Loucy (cell line): ENCODE results near the gene RSPO1.

Source experiments
- H2AFZ ChIP-seq: fragments of 200-600 bp; sonication (generic); 2 replicates; pipeline ENCODE4 v1.6.0; 2016; ENCODE audit warnings: antibody characterized with exemption, mild to moderate bottlenecking, low read length, moderate library complexity
- H3F3A ChIP-seq: fragments of 200-600 bp; 2 replicates; pipeline ENCODE4 v1.6.0; 2016; ENCODE audit warnings: antibody characterized with exemption, low read depth, mild to moderate bottlenecking
- H3K27me3 ChIP-seq: fragments of 200-600 bp; sonication (generic); 2 replicates; pipeline ENCODE4 v1.6.1; 2014; ENCODE audit warnings: low read length, mild to moderate bottlenecking; ENCODE audit not compliant: insufficient read depth, poor library complexity, severe bottlenecking
- H3K36me3 ChIP-seq: fragments of 200-600 bp; sonication (generic); 2 replicates; pipeline ENCODE4 v1.6.1; 2016; ENCODE audit warnings: low read length; ENCODE audit not compliant: insufficient read depth
- H3K4me1 ChIP-seq: fragments of 200-600 bp; sonication (generic); 2 replicates; pipeline ENCODE4 v1.5.1; 2014; ENCODE audit warnings: low read length, mild to moderate bottlenecking; ENCODE audit not compliant: insufficient read depth, poor library complexity, severe bottlenecking
- H3K4me2 ChIP-seq: fragments of 200-600 bp; sonication (generic); 2 replicates; pipeline ENCODE4 v1.6.0; 2014; ENCODE audit warnings: antibody characterized with exemption, low read length, low read depth, mild to moderate bottlenecking; ENCODE audit not compliant: poor library complexity, severe bottlenecking
- H3K4me3 ChIP-seq: fragments of 200-600 bp; sonication (generic); 2 replicates; pipeline ENCODE4 v1.5.1; 2014; ENCODE audit warnings: low read length, mild to moderate bottlenecking, mixed read lengths; ENCODE audit not compliant: poor library complexity, severe bottlenecking
- H3K79me2 ChIP-seq: fragments of 200-600 bp; sonication (generic); 2 replicates; pipeline ENCODE4 v1.6.1; 2014; ENCODE audit warnings: low read length; ENCODE audit not compliant: insufficient read depth
- H3K9ac ChIP-seq: fragments of 200-600 bp; sonication (generic); 2 replicates; pipeline ENCODE4 v1.6.0; 2014; ENCODE audit warnings: mild to moderate bottlenecking, low read depth, low read length, moderate library complexity; ENCODE audit not compliant: poor library complexity, severe bottlenecking
- H3K9me2 ChIP-seq: fragments of 200-600 bp; sonication (generic); replicated peaks from 2 replicates; pipeline ENCODE4 v1.6.1; 2016; ENCODE audit warnings: low read depth, low read length, mixed read lengths
- H3K9me3 ChIP-seq: fragments of 200-600 bp; sonication (generic); 2 replicates; pipeline ENCODE4 v1.6.1; 2014; ENCODE audit warnings: mild to moderate bottlenecking, antibody characterized with exemption, low read length, low read depth; ENCODE audit not compliant: insufficient read depth
- H4K20me1 ChIP-seq: fragments of 200-600 bp; sonication (generic); 2 replicates; pipeline ENCODE4 v1.6.0; 2014; ENCODE audit warnings: antibody characterized with exemption, low read length, mild to moderate bottlenecking; ENCODE audit not compliant: insufficient read depth, poor library complexity, severe bottlenecking
- CTCF ChIP-seq: fragments of 200-600 bp; sonication (generic); conservative IDR thresholded peaks from 2 replicates; pipeline ENCODE4 v1.5.1; 2014; ENCODE audit warnings: mild to moderate bottlenecking, antibody characterized with exemption, low read length
- EZH2phosphoT487 ChIP-seq: fragments of 200-600 bp; IDR thresholded peaks from 2 replicates; pipeline ENCODE4 v1.6.1; 2018; ENCODE audit warnings: antibody characterized with exemption, mild to moderate bottlenecking, moderate library complexity, borderline replicate concordance

RSPO1 gene

GRCh38 chr1:37666241-37666867 lies 31.7 kb upstream of the RSPO1 start:
- Histone ChIP-seq H3K4me1 (no peaks in the 10 kb centered on the region), H3K9ac (no peak overlapping the region), H3K4me3 (no peak overlapping the region), H3K27me3 (no peaks in the 10 kb centered on the region), H2AFZ (no peak overlapping the region), H3K36me3 (no peaks in the 10 kb centered on the region), H4K20me1 (no peaks in the 10 kb centered on the region), H3K9me3 (no peaks in the 10 kb centered on the region), H3K4me2 (no peak overlapping the region), H3K79me2 (no peaks in the 10 kb centered on the region), H3F3A (no peaks in the 10 kb centered on the region), H3K9me2 (no peaks in the 10 kb centered on the region)
- TF ChIP-seq CTCF, result no peak
- TF ChIP-seq EZH2phosphoT487, result no peak

- no peak overlapping the region for H2AFZ ChIP-seq
- H3K9me2 ChIP-seq, result no peaks in the 10 kb centered on the region
- no peak for TF ChIP-seq EZH2phosphoT487
- no peak for TF ChIP-seq CTCF
- H3K9ac ChIP-seq, result no peak overlapping the region
- no peak overlapping the region for H3K4me2 ChIP-seq
- H3K36me3 ChIP-seq, result no peaks in the 10 kb centered on the region
- H3F3A ChIP-seq, result no peaks in the 10 kb centered on the region
- H3K27me3 ChIP-seq, result no peaks in the 10 kb centered on the region
- H3K4me3 ChIP-seq, result no peak overlapping the region
- no peaks in the 10 kb centered on the region for H3K79me2 ChIP-seq
- no peaks in the 10 kb centered on the region for H3K9me3 ChIP-seq
- H4K20me1 ChIP-seq, result no peaks in the 10 kb centered on the region
- H3K4me1 ChIP-seq, result no peaks in the 10 kb centered on the region
Measured at GRCh38 chr1:37663426-37664000, 28.8 kb upstream of the RSPO1 start.

- Histone ChIP-seq H3K79me2 (no peaks in the 10 kb centered on the region), H3K36me3 (no peaks in the 10 kb centered on the region), H4K20me1 (no peaks in the 10 kb centered on the region), H3F3A (no peaks in the 10 kb centered on the region), H3K9ac (no peak overlapping the region), H3K27me3 (no peaks in the 10 kb centered on the region), H3K4me2 (no peak overlapping the region), H3K4me1 (no peaks in the 10 kb centered on the region), H3K9me3 (no peaks in the 10 kb centered on the region), H3K4me3 (no peak overlapping the region), H2AFZ (no peak overlapping the region), H3K9me2 (no peaks in the 10 kb centered on the region)
- no peak for TF ChIP-seq CTCF
Measured at GRCh38 chr1:37662031-37662755, 27.5 kb upstream of the RSPO1 start.
